DMS 273 (cell line): Measurements from ENCODE around the gene TPPP3.

ENCODE experiments used
- DNase-seq: peaks from one replicate; lab custom pipeline; 2025; ENCODE audit not compliant: unreplicated experiment; lab: John Stamatoyannopoulos, UW

Gene TPPP3

GRCh38 chr16:67393111-67393787, at the start of gene TPPP3:
TPPP3 (minus strand) TSS chr16:67393498; CDS start chr16:67391111, 2,387 bp downstream.
- DNase-seq: peak; percentile 87

- no peak for DNase-seq
These were observed 49.4 kb upstream of the TPPP3 start for GRCh38 chr16:67442581-67443255.

GRCh38 chr16:67441907-67442306, 48.6 kb upstream of the TPPP3 start:
- DNase-seq: peak; percentile 83

GRCh38 chr16:67441271-67441753, 48.0 kb upstream of the TPPP3 start:
- DNase-seq: peak; percentile 98

- DNase-seq: no peak
These were observed 45.6 kb upstream of the TPPP3 start for GRCh38 chr16:67438824-67439393.

DNA sequence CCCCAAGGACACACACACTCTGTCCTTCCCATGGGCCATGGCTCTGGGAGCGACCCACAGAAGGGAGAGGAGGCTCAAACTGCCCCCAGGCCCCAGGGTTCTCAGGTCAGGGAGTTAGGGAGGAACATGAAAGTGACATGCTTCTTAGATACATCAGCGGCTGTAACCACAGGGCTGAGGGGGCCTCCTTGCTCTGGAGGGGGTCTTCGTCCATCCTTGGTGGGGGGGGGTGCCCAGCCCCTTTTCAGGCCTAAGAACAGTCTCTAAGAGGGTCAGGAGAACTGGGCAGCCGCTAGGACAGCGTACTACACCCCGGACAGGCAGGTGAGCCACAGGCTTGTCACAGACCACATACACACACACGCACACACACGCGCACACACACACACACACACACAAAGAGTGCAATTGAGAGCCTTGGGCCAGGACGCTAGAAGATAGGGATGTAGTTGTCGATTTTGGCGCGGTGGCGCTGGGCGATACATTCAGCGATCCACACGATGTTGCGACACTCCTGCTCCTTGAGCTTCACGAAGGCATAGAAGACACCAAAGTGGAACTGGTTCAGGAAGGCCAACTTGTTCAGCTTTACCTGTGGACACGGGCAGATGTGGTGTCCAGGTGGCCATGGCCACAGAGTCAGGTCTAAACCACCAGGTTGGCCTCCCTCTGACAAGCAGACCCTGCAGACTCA, 44.9 kb upstream of the TPPP3 start:
- DNase-seq: no peak

DNA sequence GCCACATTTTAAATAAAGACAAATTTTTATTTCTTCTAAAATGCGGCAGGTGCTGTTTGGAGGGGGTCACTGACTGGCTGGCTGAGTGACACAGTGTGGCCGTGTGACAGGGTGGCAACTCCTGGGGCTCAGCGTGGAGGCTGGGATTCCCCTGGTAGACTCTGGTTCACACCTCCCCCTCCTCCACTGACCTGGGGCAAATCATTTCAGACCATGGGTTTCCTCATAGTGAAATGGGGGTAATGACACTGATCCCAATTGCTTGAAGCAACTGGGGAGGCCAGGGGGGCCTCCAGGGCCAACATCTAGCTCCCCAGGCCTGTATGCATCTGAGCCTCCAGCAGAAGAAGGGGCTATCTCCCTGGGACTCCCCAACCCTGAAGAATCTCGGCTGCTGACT, 44.2 kb upstream of the TPPP3 start:
- no peak for DNase-seq

DNA sequence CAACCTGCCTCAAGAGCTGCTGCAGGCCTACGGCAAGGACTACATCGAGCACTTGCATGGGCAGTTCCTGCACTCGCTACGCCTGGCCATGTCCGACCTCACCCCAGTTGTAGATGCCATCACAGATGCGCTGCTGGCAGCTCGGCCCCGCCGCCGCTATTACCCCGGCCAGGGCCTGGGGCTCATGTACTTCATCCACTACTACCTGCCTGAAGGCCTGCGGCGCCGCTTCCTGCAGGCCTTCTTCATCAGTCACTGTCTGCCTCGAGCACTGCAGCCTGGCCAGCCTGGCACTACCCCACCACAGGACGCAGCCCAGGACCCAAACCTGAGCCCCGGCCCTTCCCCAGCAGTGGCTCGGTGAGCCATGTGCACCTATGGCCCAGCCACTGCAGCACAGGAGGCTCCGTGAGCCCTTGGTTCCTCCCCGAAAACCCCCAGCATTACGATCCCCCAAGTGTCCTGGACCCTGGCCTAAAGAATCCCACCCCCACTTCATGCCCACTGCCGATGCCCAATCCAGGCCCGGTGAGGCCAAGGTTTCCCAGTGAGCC, 43.4 kb upstream of the TPPP3 start:
- DNase-seq: no peak

DNA sequence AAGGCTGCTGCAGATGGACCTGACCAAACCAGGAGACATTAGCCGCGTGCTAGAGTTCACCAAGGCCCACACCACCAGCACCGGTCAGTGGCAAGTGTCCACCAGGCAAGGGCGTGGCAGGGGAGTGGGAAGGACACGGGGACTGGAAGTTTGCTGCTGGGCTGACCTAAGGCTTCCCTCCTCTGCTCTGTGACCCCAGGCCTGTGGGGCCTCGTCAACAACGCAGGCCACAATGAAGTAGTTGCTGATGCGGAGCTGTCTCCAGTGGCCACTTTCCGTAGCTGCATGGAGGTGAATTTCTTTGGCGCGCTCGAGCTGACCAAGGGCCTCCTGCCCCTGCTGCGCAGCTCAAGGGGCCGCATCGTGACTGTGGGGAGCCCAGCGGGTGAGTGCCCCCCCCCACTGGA, 42.5 kb upstream of the TPPP3 start:
- DNase-seq: no peak

- DNase-seq: no peak
These were observed 39.9 kb upstream of the TPPP3 start for GRCh38 chr16:67433131-67433719.

DNA sequence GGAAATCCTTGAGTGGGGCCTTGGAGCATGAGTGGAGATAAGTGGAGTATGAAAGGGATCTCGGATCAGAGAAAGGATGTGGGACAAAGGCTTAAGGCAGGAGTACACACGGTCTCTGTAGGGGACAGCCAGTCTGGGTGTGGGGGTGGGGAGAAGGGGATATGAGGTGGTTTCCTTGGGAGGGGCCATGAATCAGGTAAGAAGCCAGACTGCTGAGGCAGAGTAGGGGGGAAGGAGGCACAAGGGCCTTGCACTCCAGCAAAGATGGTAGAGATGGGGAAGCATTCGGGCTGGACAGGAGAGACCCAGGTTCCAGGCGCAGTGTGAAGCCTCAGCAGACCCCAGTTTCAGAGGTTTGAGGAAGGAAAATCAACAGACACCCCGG, 39.2 kb upstream of the TPPP3 start:
- DNase-seq: no peak

DNA sequence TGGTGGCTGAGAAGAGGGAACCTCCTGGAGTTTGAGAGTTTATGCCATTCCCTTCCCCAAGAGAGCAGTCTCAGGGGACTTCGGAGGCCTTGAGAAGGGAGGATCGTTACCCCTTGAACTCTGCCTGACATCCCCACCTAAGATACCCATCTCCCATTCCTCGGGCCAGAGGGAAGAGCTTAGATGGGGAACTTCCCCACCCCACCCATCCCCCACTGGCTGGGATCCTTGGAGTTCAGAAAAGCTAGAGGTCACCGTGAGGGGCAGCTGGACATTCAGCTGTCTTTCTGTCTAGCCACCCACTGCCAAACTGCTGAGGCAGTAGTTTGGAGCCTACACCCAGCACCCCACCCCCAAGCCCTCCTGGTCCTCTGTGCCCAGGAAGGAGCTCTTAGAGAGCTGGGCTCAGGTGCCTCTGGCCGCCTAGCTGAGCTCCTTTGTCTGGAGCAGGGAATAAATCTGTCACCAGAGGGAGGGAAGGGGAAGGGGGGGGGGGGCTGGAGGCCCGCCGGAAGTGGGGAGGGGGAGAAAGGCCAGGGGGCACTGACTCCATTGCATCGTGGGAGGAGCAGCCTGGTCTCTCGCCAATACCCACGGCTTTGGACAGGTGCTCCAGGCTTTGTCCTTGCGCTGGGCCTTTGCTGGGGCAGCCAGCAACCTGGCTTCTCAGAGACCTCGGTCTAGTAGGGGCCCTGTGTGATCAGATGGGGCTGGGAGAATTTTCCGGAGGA, 38.6 kb upstream of the TPPP3 start:
- peak; percentile 43 for DNase-seq

DNA sequence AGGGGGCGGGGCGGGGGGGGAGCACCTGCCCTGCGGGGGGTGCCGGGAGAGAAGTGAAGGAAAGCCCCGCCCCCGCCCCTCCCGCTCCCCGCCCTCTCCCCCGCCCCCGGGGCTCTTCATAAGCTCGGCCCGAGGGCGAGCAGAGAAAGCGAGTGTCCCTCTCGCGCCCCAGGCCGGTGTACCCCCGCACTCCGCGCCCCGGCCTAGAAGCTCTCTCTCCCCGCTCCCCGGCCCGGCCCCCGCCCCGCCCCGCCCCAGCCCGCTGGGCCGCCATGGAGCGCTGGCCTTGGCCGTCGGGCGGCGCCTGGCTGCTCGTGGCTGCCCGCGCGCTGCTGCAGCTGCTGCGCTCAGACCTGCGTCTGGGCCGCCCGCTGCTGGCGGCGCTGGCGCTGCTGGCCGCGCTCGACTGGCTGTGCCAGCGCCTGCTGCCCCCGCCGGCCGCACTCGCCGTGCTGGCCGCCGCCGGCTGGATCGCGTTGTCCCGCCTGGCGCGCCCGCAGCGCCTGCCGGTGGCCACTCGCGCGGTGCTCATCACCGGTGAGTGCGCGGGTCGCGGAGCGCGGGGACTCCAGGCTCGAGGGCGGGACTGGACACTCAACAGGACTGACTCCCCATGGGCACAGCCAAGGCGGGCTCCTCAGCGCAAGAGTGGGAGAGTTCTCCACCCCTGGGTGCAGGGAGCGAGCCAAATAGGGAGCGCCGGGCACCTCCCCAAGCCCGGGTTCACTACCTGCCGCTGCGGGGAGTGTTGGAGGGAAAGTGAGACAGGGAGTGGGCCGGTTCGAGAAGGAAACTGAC, 37.9 kb upstream of the TPPP3 start, which contains the start of gene HSD11B2:
HSD11B2 (plus strand) TSS at position 145 of the 798 bp plus-strand sequence; CDS start at position 273, 128 bp downstream.
- peak; percentile 94 for DNase-seq

- peak; percentile 77 for DNase-seq
These were observed 37.2 kb upstream of the TPPP3 start for GRCh38 chr16:67430504-67430976.

DNA sequence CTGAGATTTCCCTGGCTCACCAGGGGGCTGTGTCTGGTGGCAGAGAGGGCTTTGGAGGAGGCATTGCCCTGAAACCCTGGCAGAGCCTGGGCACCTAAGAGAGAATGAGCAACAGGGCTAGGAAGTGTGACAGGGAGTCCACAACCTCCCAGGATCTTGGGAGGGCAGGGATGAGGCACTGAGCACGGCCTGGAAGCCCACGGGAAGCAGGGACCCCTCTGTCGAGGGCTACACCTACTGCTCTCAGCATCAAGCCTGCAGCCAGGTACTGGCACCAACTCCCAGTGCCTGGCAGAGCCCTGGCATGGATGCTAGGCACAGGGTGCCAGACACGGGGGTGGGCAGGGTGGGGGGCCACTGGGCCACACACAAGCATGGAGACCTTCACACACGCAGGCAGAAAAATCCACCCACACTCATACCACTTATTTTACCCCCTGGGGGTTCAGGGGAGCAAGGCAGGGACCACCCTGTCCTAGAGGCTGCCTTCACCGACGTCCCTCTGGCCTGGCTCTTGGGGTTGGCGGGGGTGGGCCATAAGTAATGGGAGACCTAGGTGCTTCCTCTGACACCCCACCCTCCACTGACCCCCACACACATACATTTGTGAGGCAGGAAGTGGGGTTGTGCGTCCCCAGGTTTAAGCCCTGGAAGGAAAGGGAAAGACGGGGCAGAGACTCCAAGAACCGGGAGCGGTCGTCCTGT, 36.7 kb upstream of the TPPP3 start:
- peak; percentile 35 for DNase-seq

- DNase-seq: no peak
These were observed 35.9 kb upstream of the TPPP3 start for GRCh38 chr16:67429053-67429798.

- peak; percentile 92 for DNase-seq
These were observed 34.9 kb upstream of the TPPP3 start for GRCh38 chr16:67428146-67428731.
